Measurements from ENCODE around the gene PSMA6. TPM values are rescaled to one million over a fixed set of nuclear protein-coding genes. Genes with fewer than 3 reads are reported as not detected.
"Not testable (repeated sequence)": the region's sequence is repeated elsewhere in the genome, so short reads cannot be mapped to it uniquely, and the experiment has no call there.

Gene PSMA6
- total and polyA plus RNA-seq, 2 of the 8 experiments (the other 6 are each of a cell fraction or from before 2014, with no cell fraction given): 180 to 238 TPM

DNA sequence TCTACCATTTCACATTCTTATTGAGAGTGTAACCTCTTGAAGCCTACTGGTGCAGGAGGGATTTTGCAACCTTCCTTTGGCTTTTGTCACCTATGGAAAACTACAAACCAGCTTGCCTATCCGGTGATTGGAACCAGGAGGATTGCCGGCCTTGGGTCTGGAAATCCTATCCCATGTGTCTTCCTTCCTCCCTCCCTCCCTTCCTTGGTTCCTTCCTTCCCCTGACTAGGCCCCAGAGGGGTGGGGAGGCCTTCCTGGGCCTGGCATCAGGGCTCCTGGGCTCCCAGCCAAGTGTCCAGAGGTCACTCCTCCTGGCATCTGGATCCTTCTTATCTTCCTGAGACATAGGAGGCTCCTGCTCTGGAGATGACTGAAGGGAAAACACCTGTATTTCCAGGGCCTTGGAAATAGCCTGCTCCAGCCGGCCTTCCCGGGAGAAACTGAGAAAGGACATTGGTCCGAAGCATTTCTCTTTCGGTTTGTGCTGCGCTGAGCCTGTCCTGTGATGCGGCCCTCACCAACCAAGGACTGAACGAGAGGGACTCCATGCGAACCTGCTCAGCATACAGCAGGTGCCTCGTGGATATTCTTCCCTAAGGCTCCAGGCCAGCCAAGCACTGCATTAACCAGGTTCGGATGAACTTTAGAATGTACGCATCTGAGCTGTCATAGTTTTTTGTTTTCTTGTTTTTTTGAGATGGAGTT, 43.4 kb downstream of the PSMA6 start (continued):
- TF ChIP-seq JUN (IDR thresholded peaks at IDR 0.05; ENCODE audit: low read depth, low read length) (no peak), CREB1 (IDR thresholded peaks at IDR 0.05) (no peak), BRCA1 (IDR thresholded peaks at IDR 0.05; ENCODE audit: low read depth, low read length) (no peak), TAF1 (IDR thresholded peaks at IDR 0.05; ENCODE audit: low read depth, low read length) (no peak), FOSL1 (IDR thresholded peaks at IDR 0.05; ENCODE audit: insufficient read depth, low read depth, low read length) (no peak)

- 0 out of 4 replicates have a peak overlapping the region, but pooled peaks of 1 of the 2 experiments have one; percentile 25 for H3K4me2 ChIP-seq (ENCODE audit: insufficient read depth in 1 of 2, low read depth in 2 of 2, low read length in 2 of 2)
- H4K8ac ChIP-seq (ENCODE audit: extremely low read depth, insufficient read depth, low read length): peak overlapping the region; percentile 17
- ChIA-PET POLR2A (ENCODE audit: partially characterized antibody) (interaction anchor here (1.8 kb wide), 1 partner anchor 68 kb away, joined by 6 read pairs; the partner anchor contains the start of gene NFKBIA), CTCF (ENCODE audit: partially characterized antibody) (interaction anchor here (1.1 kb wide), 2 partner anchors 34 to 121 kb away, joined by 3 to 4 read pairs; no protein-coding TSS in a partner anchor)
- H3K14ac ChIP-seq (ENCODE audit: insufficient read length); FAIRE-seq; H4K20me1 ChIP-seq (replicated peaks in 1 of 2; ENCODE audit: control insufficient read depth in 1 of 2, insufficient read depth in 2 of 2, low read length in 2 of 2); H3K79me1 ChIP-seq (ENCODE audit: low read depth, low read length); H3K23me2 ChIP-seq (ENCODE audit: low read depth, low read length); H3K18ac ChIP-seq (ENCODE audit: extremely low read depth, low read length); H3K79me2 ChIP-seq (ENCODE audit: control insufficient read depth in 1 of 2, insufficient read depth in 2 of 2, low read length in 2 of 2); H3K4me3 ChIP-seq (ENCODE audit: extremely low read depth in 1 of 4, insufficient read depth in 2 of 4, low read depth in 3 of 4, low read length in 4 of 4); H3K23ac ChIP-seq (ENCODE audit: insufficient read length); H3K27me3 ChIP-seq (replicated peaks in 1 of 4; ENCODE audit: control insufficient read depth in 3 of 4, extremely low read depth in 1 of 4, insufficient read depth in 3 of 4, low read length in 3 of 4); H3K9me3 ChIP-seq (ENCODE audit: insufficient read depth in 2 of 2, low read depth in 1 of 2, low read length in 1 of 2); DNase-seq (ENCODE audit: low read depth in 1 of 2, low spot score in 2 of 2); H3K4ac ChIP-seq (replicated peaks; ENCODE audit: insufficient read length, low read depth, low read length); H3K36me3 ChIP-seq (ENCODE audit: control insufficient read depth in 2 of 4, insufficient read depth in 4 of 4, low read length in 3 of 4); H3K56ac ChIP-seq (replicated peaks; ENCODE audit: insufficient read length, low read depth, low read length): not testable (repeated sequence)
- 0 out of 2 replicates have a peak overlapping the region, but pooled peaks have one; percentile 92 for H2BK20ac ChIP-seq (ENCODE audit: low read length)
- H3K4me1 ChIP-seq (replicated peaks in 1 of 4; ENCODE audit: control insufficient read depth in 3 of 4, insufficient read depth in 4 of 4, low read length in 3 of 4): peaks cover 6 to 37% (median 28%) of the 10 kb centered on the region in 4 experiments
- H3K9ac ChIP-seq (replicated peaks in 1 of 4; ENCODE audit: extremely low read depth in 1 of 4, low read depth in 3 of 4, low read length in 3 of 4): peak overlapping the region in 1 of 4 experiments; percentile 35; a peak in 2 of 7 replicates
- 0 out of 2 replicates have a peak overlapping the region, but pooled peaks have one; percentile 66 for H2AK5ac ChIP-seq (ENCODE audit: low read depth, low read length)
- H2BK12ac ChIP-seq (ENCODE audit: low read depth, low read length): peak overlapping the region; percentile 75; the same call in 1 of the 2 replicates
- peak overlapping the region; percentile 45 for H2BK120ac ChIP-seq (replicated peaks; ENCODE audit: low read depth, low read length)
- peak overlapping the region; percentile 88 for H4K91ac ChIP-seq (replicated peaks; ENCODE audit: insufficient read length, low read length)
- peak overlapping the region; percentile 59; the same call in 1 of the 2 replicates for H3K27ac ChIP-seq (ENCODE audit: low read depth, low read length)
- H2BK15ac ChIP-seq (ENCODE audit: low read length): peak overlapping the region; percentile 65; the same call in 1 of the 2 replicates
- peak overlapping the region; percentile 46 for H4K5ac ChIP-seq (ENCODE audit: insufficient read length, low read depth, low read length)
- WGBS, 2 experiments (ENCODE audit: extremely low coverage in 1 of 2, insufficient coverage in 1 of 2, insufficient read length in 1 of 2, insufficient replicate concordance in 2 of 2, low coverage in 1 of 2, low lambda C conversion rate in 2 of 2, missing lambda C conversion rate in 1 of 2): 89% methylated on average over 3 of the region's 3 CpGs; no CpG with 5 or more reads in 1 of the 2 experiments
- peak overlapping the region; percentile 84; the same call in 1 of the 2 replicates for H2BK5ac ChIP-seq (ENCODE audit: low read depth, low read length)
- H2AFZ ChIP-seq (ENCODE audit: low read length): peak overlapping the region; percentile 89; the same call in 1 of the 2 replicates
Measured at GRCh38 chr14:35336171-35336493, 44.0 kb downstream of the PSMA6 start.
